DND-41 (cell line): ENCODE results near the gene FOXP1.

Experiments
- CTCF ChIP-seq: IDR thresholded peaks from 2 replicates; pipeline ENCODE4 v1.5.1; 2012; ENCODE audit warnings: borderline replicate concordance, low read length, moderate library complexity, mild to moderate bottlenecking; ENCODE audit not compliant: poor library complexity, severe bottlenecking; ENCODE audit errors: extremely low read depth
- EZH2 ChIP-seq: IDR thresholded peaks from 3 replicates; pipeline ENCODE4 v1.6.1; 2012; ENCODE audit warnings: borderline replicate concordance, low read depth, mild to moderate bottlenecking, moderate library complexity, low read length, inconsistent platforms; ENCODE audit not compliant: severe bottlenecking

GRCh38 chr3:71047616-71048531 is 535.7 kb downstream of the FOXP1 start:
- TF ChIP-seq CTCF = no peak
- TF ChIP-seq EZH2 = no peak
